Muscle layer of colon (tissue), 2 donors: ENCODE data around the gene R3HCC1L.

Experiments
- H3K27ac ChIP-seq: one replicate; pipeline ENCODE4 v1.7.0; 2013; ENCODE audit warnings: low read depth, mild to moderate bottlenecking, low read length, moderate library complexity
- H3K27me3 ChIP-seq, 2 donors: one replicate each; pipeline ENCODE4 v1.7.0; 2013; ENCODE audit warnings: low read length in 2 of 2, mild to moderate bottlenecking in 2 of 2; ENCODE audit not compliant: insufficient read depth in 2 of 2, control insufficient read depth in 1 of 2
- H3K36me3 ChIP-seq: one replicate; pipeline ENCODE4 v1.7.0; 2013; ENCODE audit warnings: mild to moderate bottlenecking, low read length; ENCODE audit not compliant: insufficient read depth
- H3K4me1 ChIP-seq: one replicate; pipeline ENCODE4 v1.7.0; 2013; ENCODE audit warnings: mild to moderate bottlenecking, low read length; ENCODE audit not compliant: insufficient read depth
- H3K4me3 ChIP-seq, 2 donors: one replicate each; pipeline ENCODE4 v1.7.0; 2013; ENCODE audit warnings: low read length in 2 of 2, low read depth in 1 of 2, mild to moderate bottlenecking in 1 of 2, moderate library complexity in 1 of 2
- H3K9ac ChIP-seq: one replicate; pipeline ENCODE4 v1.7.0; 2013; ENCODE audit warnings: low read length
- H3K9me3 ChIP-seq: one replicate; pipeline ENCODE4 v1.7.0; 2013; ENCODE audit warnings: mild to moderate bottlenecking, low read length
- donor health status: abdominal sarcoma.
- donor health status: Adenocarcinoma of cecum.

R3HCC1L gene

DNA sequence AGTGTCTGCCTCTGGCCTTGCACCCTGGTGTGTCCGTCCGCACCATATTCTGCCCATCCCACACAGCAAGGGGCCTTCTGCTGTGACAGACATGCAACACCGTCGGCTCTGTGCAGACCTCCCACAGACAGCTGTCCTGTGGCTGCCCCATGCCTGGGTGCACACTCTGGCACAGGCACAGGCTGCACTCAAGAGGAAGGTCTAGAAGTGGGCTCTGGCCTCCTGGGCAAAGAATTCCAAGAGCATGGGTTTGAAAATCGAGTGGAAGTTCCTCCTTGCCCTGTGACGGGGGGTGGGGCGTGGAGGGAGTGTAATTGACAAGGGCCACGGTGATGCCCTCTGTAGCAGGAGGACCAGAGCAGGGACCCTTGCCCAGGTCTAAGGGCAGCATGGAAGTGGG, 137.8 kb downstream of the R3HCC1L start:
- Histone ChIP-seq H3K27me3 (no peaks in the 10 kb centered on the region), H3K4me1 (peaks cover 22% of the 10 kb centered on the region), H3K36me3 (no peaks in the 10 kb centered on the region), H3K27ac (no peak overlapping the region), H3K9me3 (no peaks in the 10 kb centered on the region), H3K9ac (no peak overlapping the region), H3K4me3 (no peak overlapping the region)

- H3K4me3 ChIP-seq = no peak overlapping the region
- H3K27ac ChIP-seq = no peak overlapping the region
- peaks cover 18% of the 10 kb centered on the region for H3K4me1 ChIP-seq
- H3K9me3 ChIP-seq = no peaks in the 10 kb centered on the region
- no peak overlapping the region for H3K9ac ChIP-seq
- no peaks in the 10 kb centered on the region for H3K27me3 ChIP-seq
- no peaks in the 10 kb centered on the region for H3K36me3 ChIP-seq
Observed at GRCh38 chr10:98272656-98273055, 138.2 kb downstream of the R3HCC1L start.

DNA sequence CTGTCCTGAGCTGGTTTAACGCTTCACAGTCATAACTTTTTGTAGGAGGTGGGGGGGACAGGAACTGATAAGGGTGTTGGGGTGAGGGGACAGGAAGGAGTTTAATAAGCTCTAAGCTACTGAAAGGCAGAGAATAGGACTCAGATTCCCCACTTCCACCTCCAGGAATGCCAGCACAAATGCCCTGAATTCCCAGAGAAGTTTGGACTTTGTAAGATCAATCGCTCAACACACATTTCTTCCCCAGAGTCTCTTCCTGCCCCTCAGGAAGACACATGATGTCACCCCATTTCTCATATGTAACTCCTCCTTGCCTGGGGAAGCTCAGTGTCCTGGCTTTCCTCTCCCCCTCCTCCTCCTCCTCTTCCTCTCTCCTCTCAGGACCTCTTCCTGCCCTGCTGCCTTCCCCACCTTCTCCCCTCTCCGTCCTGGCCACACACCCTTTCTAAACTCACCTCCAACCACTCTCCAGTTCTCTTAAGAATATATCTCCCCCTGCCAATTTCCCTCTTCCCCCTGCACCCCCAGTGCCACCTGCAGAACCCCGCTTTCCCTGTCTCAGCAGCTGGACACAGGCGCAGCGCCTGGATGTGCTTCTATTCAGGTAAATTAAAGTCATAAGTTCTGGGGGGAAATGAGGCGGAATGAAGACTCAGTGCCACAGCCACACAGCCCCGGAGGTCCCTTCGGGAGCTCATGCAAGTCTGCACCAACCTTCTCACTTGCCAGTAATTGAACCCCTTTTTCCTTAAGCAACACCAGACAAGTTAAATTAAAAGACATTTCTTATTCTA, 138.8 kb downstream of the R3HCC1L start:
- H3K27me3 ChIP-seq = no peaks in the 10 kb centered on the region
- H3K9ac ChIP-seq = no peak overlapping the region

DNA sequence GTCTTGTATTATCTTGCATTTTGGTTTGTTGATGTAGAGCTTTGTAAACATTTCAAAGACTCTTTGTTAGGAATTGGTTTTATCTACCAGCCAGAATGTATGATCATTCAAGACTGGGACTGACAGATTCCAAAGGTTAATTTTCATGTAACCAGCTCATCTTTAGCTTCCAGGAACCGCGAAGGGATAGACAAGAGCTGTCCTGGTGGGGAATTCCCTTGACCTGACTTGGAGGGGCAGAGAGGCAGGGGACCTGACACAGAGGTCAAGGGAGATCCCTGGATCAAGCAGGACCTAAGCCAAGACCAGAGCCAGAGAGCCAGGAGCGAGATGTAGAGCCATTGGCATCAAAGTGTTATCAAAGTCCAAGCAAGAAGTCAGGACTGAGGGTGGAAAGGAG, 140.1 kb downstream of the R3HCC1L start:
- Histone ChIP-seq H3K27me3 (no peaks in the 10 kb centered on the region), H3K9me3 (no peaks in the 10 kb centered on the region), H3K27ac (no peak overlapping the region), H3K4me1 (peaks cover 8% of the 10 kb centered on the region), H3K4me3 (no peak overlapping the region), H3K36me3 (no peaks in the 10 kb centered on the region), H3K9ac (no peak overlapping the region)

More for the DNA sequence above, 138.8 kb downstream of the R3HCC1L start:
- H3K4me3 ChIP-seq = no peak overlapping the region
- no peaks in the 10 kb centered on the region for H3K9me3 ChIP-seq
- no peaks in the 10 kb centered on the region for H3K36me3 ChIP-seq
- peaks cover 16% of the 10 kb centered on the region for H3K4me1 ChIP-seq
- H3K27ac ChIP-seq = no peak overlapping the region

DNA sequence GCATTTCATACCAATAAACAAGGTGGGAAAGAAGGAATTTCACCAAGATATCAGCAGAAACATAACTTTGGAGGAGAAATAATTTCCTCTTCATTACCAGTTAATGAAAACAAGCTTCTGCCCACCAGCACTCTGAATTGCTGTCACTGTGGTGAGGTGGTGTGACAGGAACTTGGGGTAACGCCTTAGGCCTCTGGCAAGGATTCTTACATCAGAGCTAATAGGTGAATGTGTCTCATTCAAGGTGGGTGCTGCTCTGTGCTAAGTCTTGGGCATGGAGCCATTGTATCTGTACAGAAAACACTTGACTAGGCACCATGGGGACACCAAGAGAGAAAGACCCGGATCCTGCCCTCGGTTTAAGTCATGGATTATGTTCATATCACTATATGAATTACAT, 141.9 kb downstream of the R3HCC1L start:
- no peak overlapping the region for H3K4me3 ChIP-seq
- H3K27ac ChIP-seq = no peak overlapping the region
- no peaks in the 10 kb centered on the region for H3K9me3 ChIP-seq
- H3K27me3 ChIP-seq = no peaks in the 10 kb centered on the region
- H3K36me3 ChIP-seq = no peaks in the 10 kb centered on the region
- H3K4me1 ChIP-seq = no peaks in the 10 kb centered on the region
- no peak overlapping the region for H3K9ac ChIP-seq

DNA sequence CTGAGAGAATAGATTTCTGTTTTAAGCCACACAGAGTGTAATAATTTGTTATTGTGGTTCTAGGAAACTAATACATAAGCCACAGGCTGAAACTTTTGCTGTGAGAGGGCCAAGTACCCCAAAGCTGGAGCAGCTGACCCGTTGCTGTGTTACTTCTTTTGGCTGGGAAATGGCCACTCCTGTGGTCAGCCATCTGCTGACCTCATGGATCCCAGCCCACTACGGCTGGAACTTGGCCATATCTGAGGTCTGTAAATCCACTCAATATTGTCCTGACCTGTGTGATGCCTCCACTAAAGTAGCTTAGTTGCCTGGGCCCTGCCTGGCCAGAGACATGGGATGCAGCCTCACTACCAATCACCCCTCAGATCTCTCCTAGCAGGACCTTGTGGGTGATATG, 151.0 kb downstream of the R3HCC1L start:
- Histone ChIP-seq H3K36me3 (no peaks in the 10 kb centered on the region), H3K27ac (no peak overlapping the region), H3K9me3 (no peaks in the 10 kb centered on the region), H3K4me1 (no peaks in the 10 kb centered on the region), H3K9ac (no peak overlapping the region), H3K4me3 (no peak overlapping the region), H3K27me3 (no peaks in the 10 kb centered on the region)

DNA sequence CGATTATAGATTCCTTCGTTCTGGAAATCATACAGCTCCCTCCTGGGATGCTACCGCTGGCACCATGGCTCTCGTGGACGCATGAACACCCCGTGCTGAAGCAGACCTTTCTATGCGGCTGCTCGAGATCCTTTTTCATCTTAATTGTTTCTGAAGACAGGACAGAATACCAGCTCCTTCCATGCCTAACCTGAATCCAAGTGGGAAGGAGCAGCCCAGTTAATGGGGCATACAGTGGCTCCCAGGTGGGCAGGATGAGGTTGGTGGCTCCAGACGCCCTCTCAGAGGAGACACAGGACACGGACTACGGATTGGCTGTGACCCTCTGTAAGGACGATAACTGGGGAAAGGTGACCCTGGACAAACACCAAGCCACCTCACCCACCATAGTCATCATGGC, 152.0 kb downstream of the R3HCC1L start:
- H3K27ac ChIP-seq = no peak overlapping the region
- H3K36me3 ChIP-seq = no peaks in the 10 kb centered on the region
- H3K4me1 ChIP-seq = no peaks in the 10 kb centered on the region
- H3K9ac ChIP-seq = no peak overlapping the region
- no peaks in the 10 kb centered on the region for H3K27me3 ChIP-seq
- H3K9me3 ChIP-seq = no peaks in the 10 kb centered on the region
- H3K4me3 ChIP-seq = no peak overlapping the region

- H3K9me3 ChIP-seq = no peaks in the 10 kb centered on the region
- H3K27ac ChIP-seq = no peak overlapping the region
- no peaks in the 10 kb centered on the region for H3K36me3 ChIP-seq
- H3K4me3 ChIP-seq = no peak overlapping the region
- H3K4me1 ChIP-seq = no peaks in the 10 kb centered on the region
- no peaks in the 10 kb centered on the region for H3K27me3 ChIP-seq
- no peak overlapping the region for H3K9ac ChIP-seq
Observed at GRCh38 chr10:98287321-98287720, 152.9 kb downstream of the R3HCC1L start.

- Histone ChIP-seq H3K27ac (no peak overlapping the region), H3K27me3 (no peaks in the 10 kb centered on the region), H3K9ac (no peak overlapping the region), H3K9me3 (no peaks in the 10 kb centered on the region), H3K4me3 (no peak overlapping the region), H3K4me1 (peaks cover 11% of the 10 kb centered on the region), H3K36me3 (no peaks in the 10 kb centered on the region)
Observed at GRCh38 chr10:98289802-98290209, 155.3 kb downstream of the R3HCC1L start.

GRCh38 chr10:98292971-98293370, 158.5 kb downstream of the R3HCC1L start:
- Histone ChIP-seq H3K4me1 (peaks cover 25% of the 10 kb centered on the region), H3K27me3 (no peaks in the 10 kb centered on the region), H3K36me3 (no peaks in the 10 kb centered on the region), H3K9me3 (no peaks in the 10 kb centered on the region), H3K4me3 (no peak overlapping the region), H3K9ac (no peak overlapping the region), H3K27ac (no peak overlapping the region)

- H3K9me3 ChIP-seq = no peaks in the 10 kb centered on the region
- no peaks in the 10 kb centered on the region for H3K27me3 ChIP-seq
- peaks cover 25% of the 10 kb centered on the region for H3K4me1 ChIP-seq
- H3K9ac ChIP-seq = no peak overlapping the region
- no peak overlapping the region for H3K27ac ChIP-seq
- no peaks in the 10 kb centered on the region for H3K36me3 ChIP-seq
- no peak overlapping the region for H3K4me3 ChIP-seq
Observed at GRCh38 chr10:98293550-98294269, 159.3 kb downstream of the R3HCC1L start.

DNA sequence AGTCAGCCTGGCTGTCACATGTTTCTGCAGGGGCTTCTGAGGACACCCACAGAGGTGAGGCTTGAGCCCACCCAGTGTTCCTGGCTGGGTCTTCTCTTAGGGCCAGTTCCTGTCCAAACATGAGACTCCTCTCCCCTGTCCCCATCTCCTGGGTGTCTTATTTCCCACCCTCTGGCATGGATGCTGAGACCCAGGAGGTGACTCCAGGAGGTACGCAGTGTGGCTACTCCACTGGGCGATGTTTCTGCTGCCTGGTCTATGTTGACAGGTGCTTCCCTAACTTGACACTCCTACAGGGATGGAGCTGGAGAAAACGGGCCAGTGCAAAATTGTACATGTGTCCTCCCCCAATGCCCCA, 159.8 kb downstream of the R3HCC1L start:
- H3K27ac ChIP-seq = no peak overlapping the region
- no peaks in the 10 kb centered on the region for H3K27me3 ChIP-seq
- no peaks in the 10 kb centered on the region for H3K36me3 ChIP-seq
- H3K9ac ChIP-seq = no peak overlapping the region
- peaks cover 25% of the 10 kb centered on the region for H3K4me1 ChIP-seq
- H3K4me3 ChIP-seq = no peak overlapping the region
- no peaks in the 10 kb centered on the region for H3K9me3 ChIP-seq
